ENCODE measurements around the gene ETNK1. TPM values are rescaled to one million over a fixed set of nuclear protein-coding genes. Genes with fewer than 3 reads are reported as not detected.

The ETNK1 gene
- total RNA-seq, 2 experiments from 2014 or later: 24.3 to 26.4 TPM

DNA sequence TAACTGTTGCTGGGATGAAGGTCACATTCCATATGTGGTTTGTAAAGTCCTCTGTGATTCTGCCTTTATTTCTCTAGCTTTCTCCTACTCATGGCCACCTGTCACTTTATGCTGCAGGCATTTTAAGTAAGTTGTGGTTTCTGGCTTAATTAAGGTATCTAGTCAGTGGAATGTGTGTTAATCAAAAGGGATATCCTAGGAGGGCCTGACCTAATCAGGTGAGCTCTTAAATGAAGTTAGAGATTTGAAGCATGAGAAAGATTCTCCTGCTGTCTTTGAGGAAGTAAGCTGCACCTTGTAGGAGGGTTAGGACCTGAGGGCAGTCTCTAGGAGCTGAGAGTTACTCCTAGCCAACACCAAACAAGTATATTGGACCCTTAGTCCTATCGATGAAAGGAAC lies 90.3 kb downstream of the ETNK1 start:
- TF ChIP-seq, protein P1, sequence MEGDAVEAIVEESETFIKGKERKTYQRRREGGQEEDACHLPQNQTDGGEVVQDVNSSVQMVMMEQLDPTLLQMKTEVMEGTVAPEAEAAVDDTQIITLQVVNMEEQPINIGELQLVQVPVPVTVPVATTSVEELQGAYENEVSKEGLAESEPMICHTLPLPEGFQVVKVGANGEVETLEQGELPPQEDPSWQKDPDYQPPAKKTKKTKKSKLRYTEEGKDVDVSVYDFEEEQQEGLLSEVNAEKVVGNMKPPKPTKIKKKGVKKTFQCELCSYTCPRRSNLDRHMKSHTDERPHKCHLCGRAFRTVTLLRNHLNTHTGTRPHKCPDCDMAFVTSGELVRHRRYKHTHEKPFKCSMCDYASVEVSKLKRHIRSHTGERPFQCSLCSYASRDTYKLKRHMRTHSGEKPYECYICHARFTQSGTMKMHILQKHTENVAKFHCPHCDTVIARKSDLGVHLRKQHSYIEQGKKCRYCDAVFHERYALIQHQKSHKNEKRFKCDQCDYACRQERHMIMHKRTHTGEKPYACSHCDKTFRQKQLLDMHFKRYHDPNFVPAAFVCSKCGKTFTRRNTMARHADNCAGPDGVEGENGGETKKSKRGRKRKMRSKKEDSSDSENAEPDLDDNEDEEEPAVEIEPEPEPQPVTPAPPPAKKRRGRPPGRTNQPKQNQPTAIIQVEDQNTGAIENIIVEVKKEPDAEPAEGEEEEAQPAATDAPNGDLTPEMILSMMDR (IDR thresholded peaks at IDR 0.05): no peak
- intact Hi-C loops (cut with DNase I, micrococcal nuclease): no loop called here
- ChIA-PET POLR2A (no interaction called here), CTCF (no interaction called here)
- Mint-ChIP-seq H3K36me3 (ENCODE audit: low read depth) (no peaks in the 10 kb centered on the region), H3K27ac (no peak overlapping the region), H3K4me1 (ENCODE audit: low read depth) (no peaks in the 10 kb centered on the region), H3K9me3 (no peaks in the 10 kb centered on the region), H3K4me3 (no peak overlapping the region), H3K27me3 (no peaks in the 10 kb centered on the region)
- Histone ChIP-seq H3K27me3 (ENCODE audit: control insufficient read depth in 1 of 2, insufficient read depth in 2 of 2, low read length in 2 of 2) (no peaks in the 10 kb centered on the region), H3K36me3 (ENCODE audit: insufficient read depth, low read length) (no peaks in the 10 kb centered on the region), H3K9me3 (ENCODE audit: control insufficient read depth in 1 of 2, insufficient read depth in 1 of 2, low read length in 2 of 2) (no peaks in the 10 kb centered on the region), H3K27ac (ENCODE audit: low read depth in 1 of 2, low read length in 2 of 2) (no peak overlapping the region), H3K4me3 (ENCODE audit: low read length) (no peak overlapping the region), H3K4me1 (ENCODE audit: insufficient read depth, low read length) (no peaks in the 10 kb centered on the region)
- DNase-seq (no peak), ATAC-seq (ENCODE audit: poor library complexity) (no peak)

DNA sequence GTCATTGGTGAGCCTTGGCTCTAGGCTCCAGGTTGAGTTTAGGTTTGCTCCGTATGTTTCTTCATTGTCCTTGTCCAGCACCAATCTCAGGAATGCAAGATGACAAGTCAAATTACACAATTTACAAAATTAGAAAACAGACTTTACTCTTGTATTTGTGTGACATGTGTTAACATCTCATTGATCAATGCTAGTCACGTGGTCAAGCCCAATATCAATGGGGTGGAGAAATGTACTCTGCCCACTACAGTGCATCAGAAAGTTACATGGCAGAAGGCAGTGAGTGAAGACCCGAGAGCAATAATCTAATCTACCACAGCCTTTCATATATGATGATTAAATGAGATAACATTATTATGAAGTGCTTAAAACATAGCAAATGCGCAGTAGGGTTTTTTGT lies 94.8 kb downstream of the ETNK1 start:
- H3K4me1 ChIP-seq (ENCODE audit: insufficient read depth, low read length): no peaks in the 10 kb centered on the region

DNA sequence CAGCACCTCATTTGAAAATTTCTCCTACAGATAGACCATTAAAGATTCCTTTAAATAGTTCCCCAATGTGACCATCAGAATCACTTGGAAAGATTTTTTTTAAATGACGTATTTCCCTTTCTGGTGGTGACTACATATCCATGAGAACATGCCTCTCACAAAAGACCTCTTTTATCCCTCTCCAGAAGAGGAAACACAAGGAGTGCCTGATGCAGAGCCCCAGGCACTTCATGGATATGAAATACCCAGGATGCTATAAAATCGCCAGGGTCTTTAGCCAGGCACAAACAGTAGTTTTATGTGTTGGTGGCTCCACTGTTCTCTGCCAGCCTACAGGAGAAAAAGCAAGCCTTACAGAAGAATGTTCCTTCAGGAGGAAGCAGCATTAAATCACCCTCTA lies 97.1 kb downstream of the ETNK1 start:
- TF ChIP-seq, protein P1 (IDR thresholded peaks at IDR 0.05): no peak
- intact Hi-C loops (cut with DNase I, micrococcal nuclease): no loop called here
- Histone ChIP-seq H3K27me3 (ENCODE audit: control insufficient read depth in 1 of 2, insufficient read depth in 2 of 2, low read length in 2 of 2) (peaks cover 0 to 5% of the 10 kb centered on the region in 2 experiments), H3K9me3 (ENCODE audit: control insufficient read depth in 1 of 2, insufficient read depth in 1 of 2, low read length in 2 of 2) (no peaks in the 10 kb centered on the region), H3K4me3 (ENCODE audit: low read length) (no peak overlapping the region), H3K27ac (ENCODE audit: low read depth in 1 of 2, low read length in 2 of 2) (no peak overlapping the region), H3K36me3 (ENCODE audit: insufficient read depth, low read length) (no peaks in the 10 kb centered on the region), H3K4me1 (ENCODE audit: insufficient read depth, low read length) (no peaks in the 10 kb centered on the region)
- no peak overlapping the region for H3K27ac Mint-ChIP-seq
- DNase-seq (no peak), ATAC-seq (ENCODE audit: poor library complexity) (no peak)
- ChIA-PET CTCF (no interaction called here), POLR2A (no interaction called here)
- H3K4me1 Mint-ChIP-seq (ENCODE audit: low read depth): no peaks in the 10 kb centered on the region
- H3K27me3 Mint-ChIP-seq: peaks cover 35% of the 10 kb centered on the region
- no peaks in the 10 kb centered on the region for H3K9me3 Mint-ChIP-seq
- H3K4me3 Mint-ChIP-seq: no peak overlapping the region
- H3K36me3 Mint-ChIP-seq (ENCODE audit: low read depth): no peaks in the 10 kb centered on the region

More for the DNA sequence above, 94.8 kb downstream of the ETNK1 start:
- Mint-ChIP-seq H3K27ac (no peak overlapping the region), H3K9me3 (no peaks in the 10 kb centered on the region), H3K27me3 (peaks cover 25% of the 10 kb centered on the region), H3K4me1 (ENCODE audit: low read depth) (no peaks in the 10 kb centered on the region), H3K4me3 (no peak overlapping the region), H3K36me3 (ENCODE audit: low read depth) (no peaks in the 10 kb centered on the region)
- TF ChIP-seq, protein P1 (IDR thresholded peaks at IDR 0.05): no peak
- Histone ChIP-seq H3K36me3 (ENCODE audit: insufficient read depth, low read length) (no peaks in the 10 kb centered on the region), H3K27me3 (ENCODE audit: control insufficient read depth in 1 of 2, insufficient read depth in 2 of 2, low read length in 2 of 2) (no peaks in the 10 kb centered on the region), H3K9me3 (ENCODE audit: control insufficient read depth in 1 of 2, insufficient read depth in 1 of 2, low read length in 2 of 2) (no peaks in the 10 kb centered on the region), H3K4me3 (ENCODE audit: low read length) (no peak overlapping the region), H3K27ac (ENCODE audit: low read depth in 1 of 2, low read length in 2 of 2) (no peak overlapping the region)
- POLR2A ChIA-PET: no interaction called here
- ATAC-seq (ENCODE audit: poor library complexity) (no peak), DNase-seq (no peak)
- CTCF ChIA-PET: no interaction called here
- intact Hi-C loops (cut with DNase I, micrococcal nuclease): no loop called here

Data from CD4-positive, alpha-beta T cell (primary cell).